Measurements from ENCODE around the gene SCPEP1. TPM values are rescaled to one million over a fixed set of nuclear protein-coding genes. Genes with fewer than 3 reads are reported as not detected.
"Not testable (repeated sequence)": the region's sequence is repeated elsewhere in the genome, so short reads cannot be mapped to it uniquely, and the experiment has no call there.

Gene SCPEP1
- total RNA-seq, 1 donor from 2014 or later: 53.5 TPM

GRCh38 chr17:56949595-56949994 is 28.3 kb upstream of the SCPEP1 start:
- Mint-ChIP-seq H3K27me3 (no peaks in the 10 kb centered on the region), H3K27ac (no peak overlapping the region), H3K9me3 (no peaks in the 10 kb centered on the region), H3K4me1 (ENCODE audit: unreplicated experiment) (no peaks in the 10 kb centered on the region), H3K4me3 (no peak overlapping the region), H3K36me3 (peaks cover 28% of the 10 kb centered on the region)
- no peak for DNase-seq (ENCODE audit: extremely low spot score, unreplicated experiment)
- TF ChIP-seq CTCF (conservative IDR thresholded peaks at IDR 0.05): no peak

- H3K27ac Mint-ChIP-seq: no peak overlapping the region
- TF ChIP-seq CTCF (conservative IDR thresholded peaks at IDR 0.05): no peak
- H3K27me3 Mint-ChIP-seq: no peaks in the 10 kb centered on the region
- no peaks in the 10 kb centered on the region for H3K9me3 Mint-ChIP-seq
- H3K36me3 Mint-ChIP-seq: peaks cover 8% of the 10 kb centered on the region
- H3K4me1 Mint-ChIP-seq (ENCODE audit: unreplicated experiment): peaks cover 11% of the 10 kb centered on the region
- no peak for DNase-seq (ENCODE audit: extremely low spot score, unreplicated experiment)
- no peak overlapping the region for H3K4me3 Mint-ChIP-seq
These were observed 20.9 kb upstream of the SCPEP1 start for GRCh38 chr17:56956992-56957391.

- no peaks in the 10 kb centered on the region for H3K9me3 Mint-ChIP-seq
- peak within 1 kb of the TSS; percentile 88 for H3K4me3 Mint-ChIP-seq
- peak; percentile 96 for DNase-seq (ENCODE audit: extremely low spot score, unreplicated experiment)
- TF ChIP-seq CTCF (conservative IDR thresholded peaks at IDR 0.05): peak; percentile 99
- no peaks in the 10 kb centered on the region for H3K27me3 Mint-ChIP-seq
- peak within 1 kb of the TSS; percentile 87 for H3K27ac Mint-ChIP-seq
- peaks cover 11% of the 10 kb centered on the region for H3K4me1 Mint-ChIP-seq (ENCODE audit: unreplicated experiment)
- H3K36me3 Mint-ChIP-seq: no peaks in the 10 kb centered on the region
These were observed 17.1 kb upstream of the SCPEP1 start, which contains the start of gene COIL for GRCh38 chr17:56960596-56961538. TSS of gene COIL (minus strand) at chr17:56961050. CDS start at chr17:56961019, 31 bp downstream.

- H3K4me3 Mint-ChIP-seq; H3K36me3 Mint-ChIP-seq; H3K9me3 Mint-ChIP-seq; DNase-seq (ENCODE audit: extremely low spot score, unreplicated experiment); H3K27ac Mint-ChIP-seq; H3K27me3 Mint-ChIP-seq: not testable (repeated sequence)
- peaks cover 11% of the 10 kb centered on the region for H3K4me1 Mint-ChIP-seq (ENCODE audit: unreplicated experiment)
These were observed 12.7 kb upstream of the SCPEP1 start for GRCh38 chr17:56965241-56965640.

- not testable (repeated sequence) for H3K9me3 Mint-ChIP-seq; H3K36me3 Mint-ChIP-seq; H3K27ac Mint-ChIP-seq; DNase-seq (ENCODE audit: extremely low spot score, unreplicated experiment); H3K27me3 Mint-ChIP-seq
- Mint-ChIP-seq H3K4me1 (ENCODE audit: unreplicated experiment) (peaks cover 11% of the 10 kb centered on the region), H3K4me3 (peak overlapping the region; percentile 32)
These were observed 12.2 kb upstream of the SCPEP1 start for GRCh38 chr17:56965681-56966080.

GRCh38 chr17:56966338-56966737 is 11.6 kb upstream of the SCPEP1 start:
- DNase-seq (ENCODE audit: extremely low spot score, unreplicated experiment): no peak
- no peaks in the 10 kb centered on the region for H3K27me3 Mint-ChIP-seq
- no peak for TF ChIP-seq CTCF (conservative IDR thresholded peaks at IDR 0.05)
- H3K36me3 Mint-ChIP-seq: no peaks in the 10 kb centered on the region
- H3K4me3 Mint-ChIP-seq: no peak overlapping the region
- H3K27ac Mint-ChIP-seq: no peak overlapping the region
- peaks cover 4% of the 10 kb centered on the region for H3K4me1 Mint-ChIP-seq (ENCODE audit: unreplicated experiment)
- H3K9me3 Mint-ChIP-seq: no peaks in the 10 kb centered on the region
